Body of pancreas (tissue), 4 donors: ENCODE results near the gene ZNF423.

Experiments
- CTCF ChIP-seq, 7 experiments: fragments of 450-650 bp in 4 of 7; fragments of 200-600 bp in 3 of 7; sonication (generic) in 3 of 7; IDR thresholded peaks; one replicate each; pipeline ENCODE4 v1.5.1; 2016 to 2019; ENCODE audit warnings: antibody characterized with exemption in 7 of 7
- POLR2A ChIP-seq, 3 donors: fragments of 450-650 bp; IDR thresholded peaks; one replicate each; pipeline ENCODE4 v1.6.1; 2016; ENCODE audit warnings: antibody characterized with exemption in 3 of 3, mild to moderate bottlenecking in 2 of 3

GRCh38 chr16:49618955-49619354, 237.0 kb downstream of the ZNF423 start:
- TF ChIP-seq CTCF (IDR thresholded peaks at IDR 0.05) (no peak), POLR2A (IDR thresholded peaks at IDR 0.05) (no peak)
